ENCODE data around the gene ABCA3.

DNA sequence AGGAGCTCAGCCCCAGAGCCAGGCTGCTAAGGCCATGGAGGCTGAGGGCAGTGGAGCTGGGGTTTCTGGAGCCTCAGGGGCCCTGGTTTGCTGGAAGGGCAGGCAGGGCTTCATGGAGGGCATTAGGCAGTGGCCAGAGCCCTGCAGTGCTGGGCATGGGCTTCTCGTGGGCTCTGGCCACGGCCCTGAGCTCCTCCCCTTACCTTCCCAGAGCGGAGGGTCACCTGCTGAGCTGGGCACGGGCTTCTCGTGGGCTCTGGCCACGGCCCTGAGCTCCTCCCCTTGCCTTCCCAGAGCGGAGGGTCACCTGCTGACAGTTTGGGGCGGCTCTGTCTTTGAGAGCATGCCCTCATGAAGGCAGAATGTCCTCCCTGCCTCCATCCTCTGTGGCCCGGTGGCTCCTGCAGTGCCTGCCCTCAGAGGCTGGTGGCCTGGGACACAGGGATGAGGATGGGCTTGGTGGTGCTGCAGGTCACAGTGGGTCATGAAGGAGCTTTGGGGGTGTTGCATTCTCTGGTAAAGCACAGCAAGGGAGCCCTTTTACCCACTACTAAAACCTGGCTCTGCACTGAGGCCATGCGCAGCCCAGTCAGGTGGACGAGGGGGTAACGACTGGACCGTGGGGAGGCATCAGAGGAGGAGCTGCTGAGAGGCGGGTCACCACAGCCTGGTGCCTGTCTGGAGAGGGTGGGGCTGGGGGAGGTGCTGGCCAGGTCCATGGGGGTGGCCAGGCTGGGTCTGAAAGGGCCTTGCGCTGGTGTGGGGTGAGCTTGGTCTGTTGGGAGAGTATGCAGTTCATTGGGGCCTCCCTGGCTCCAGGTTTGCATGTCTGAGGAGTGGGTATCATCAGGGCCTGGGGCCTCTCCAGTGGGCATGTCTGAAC lies 69.7 kb downstream of the ABCA3 start:
- TF ChIP-seq CTCF (conservative IDR thresholded peaks at IDR 0.05), result no peak
- no peak for TF ChIP-seq ZFX (IDR thresholded peaks at IDR 0.05)

Measured in C4-2B (cell line).